GM12874 (cell line): ENCODE data around the gene ZNF528.

Source experiments
- TF ChIP-seq, protein P1 (sequence below): IDR thresholded peaks from 2 replicates; pipeline ENCODE4 v1.5.1; 2011; ENCODE audit warnings: low read depth, mild to moderate bottlenecking, control low read depth, low read length, moderate library complexity; ENCODE audit not compliant: insufficient read depth

Gene ZNF528

DNA sequence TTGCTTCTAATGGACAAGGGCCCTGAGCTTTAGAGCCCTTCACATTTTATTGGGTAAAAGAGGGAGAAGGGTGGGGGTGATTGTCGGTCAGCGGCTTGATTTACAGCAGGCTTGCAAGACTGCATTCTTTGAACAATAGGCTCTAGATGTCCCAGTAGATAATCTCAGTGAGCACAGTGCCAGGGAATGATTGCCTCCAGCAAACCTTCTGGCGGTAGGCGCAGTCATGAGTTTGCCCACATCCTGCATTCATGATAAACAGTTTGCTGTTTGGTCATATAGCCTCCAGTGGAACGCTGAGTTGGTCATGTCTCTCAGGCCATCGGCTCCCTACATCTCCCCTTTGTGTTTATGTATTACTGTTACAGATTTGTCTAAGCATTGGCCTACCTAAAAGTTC lies 12.6 kb downstream of the ZNF528 start:
- TF ChIP-seq, protein P1, sequence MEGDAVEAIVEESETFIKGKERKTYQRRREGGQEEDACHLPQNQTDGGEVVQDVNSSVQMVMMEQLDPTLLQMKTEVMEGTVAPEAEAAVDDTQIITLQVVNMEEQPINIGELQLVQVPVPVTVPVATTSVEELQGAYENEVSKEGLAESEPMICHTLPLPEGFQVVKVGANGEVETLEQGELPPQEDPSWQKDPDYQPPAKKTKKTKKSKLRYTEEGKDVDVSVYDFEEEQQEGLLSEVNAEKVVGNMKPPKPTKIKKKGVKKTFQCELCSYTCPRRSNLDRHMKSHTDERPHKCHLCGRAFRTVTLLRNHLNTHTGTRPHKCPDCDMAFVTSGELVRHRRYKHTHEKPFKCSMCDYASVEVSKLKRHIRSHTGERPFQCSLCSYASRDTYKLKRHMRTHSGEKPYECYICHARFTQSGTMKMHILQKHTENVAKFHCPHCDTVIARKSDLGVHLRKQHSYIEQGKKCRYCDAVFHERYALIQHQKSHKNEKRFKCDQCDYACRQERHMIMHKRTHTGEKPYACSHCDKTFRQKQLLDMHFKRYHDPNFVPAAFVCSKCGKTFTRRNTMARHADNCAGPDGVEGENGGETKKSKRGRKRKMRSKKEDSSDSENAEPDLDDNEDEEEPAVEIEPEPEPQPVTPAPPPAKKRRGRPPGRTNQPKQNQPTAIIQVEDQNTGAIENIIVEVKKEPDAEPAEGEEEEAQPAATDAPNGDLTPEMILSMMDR = no peak

DNA sequence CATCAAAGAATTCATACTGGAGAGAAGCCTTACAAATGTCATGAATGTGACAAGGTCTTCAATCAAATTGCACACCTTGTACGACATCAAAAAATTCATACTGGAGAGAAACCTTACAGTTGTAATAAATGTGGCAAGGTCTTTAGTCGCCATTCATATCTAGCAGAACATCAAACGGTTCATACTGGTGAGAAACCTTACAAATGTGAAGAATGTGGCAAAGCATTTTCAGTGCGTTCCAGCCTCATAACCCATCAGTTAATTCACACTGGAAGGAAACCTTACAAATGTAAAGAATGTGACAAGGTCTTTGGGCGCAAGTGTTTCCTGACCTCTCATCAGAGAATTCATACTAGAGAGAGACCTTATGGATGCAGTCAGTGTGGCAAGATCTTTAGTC lies 18.1 kb downstream of the ZNF528 start:
- TF ChIP-seq, protein P1 = no peak

DNA sequence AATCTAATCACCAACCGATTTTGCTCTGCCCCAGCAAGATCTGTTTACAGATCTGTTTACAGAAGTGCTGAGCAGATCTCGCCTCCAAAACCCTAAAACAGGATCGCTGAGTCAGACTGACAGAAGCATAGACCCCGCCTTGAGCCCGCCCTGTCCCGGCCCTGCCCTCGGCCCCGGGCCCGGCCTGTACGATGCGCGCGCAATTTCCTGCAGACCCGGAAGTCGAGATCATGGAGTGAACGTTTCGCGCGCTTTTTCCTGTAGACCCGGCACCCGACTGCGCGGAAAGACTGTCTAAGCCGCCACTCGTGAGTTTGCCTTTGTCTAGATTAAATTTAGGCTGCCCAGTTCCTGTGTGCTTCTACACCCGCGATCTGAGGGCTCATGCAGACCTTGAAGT lies 31.3 kb downstream of the ZNF528 start, which contains the start of gene ZNF534:
Gene ZNF534 (plus strand): TSS at position 212 of the 400 bp plus-strand sequence. CDS start 2,327 bp downstream, outside the sequence.
- TF ChIP-seq, protein P1 = no peak

DNA sequence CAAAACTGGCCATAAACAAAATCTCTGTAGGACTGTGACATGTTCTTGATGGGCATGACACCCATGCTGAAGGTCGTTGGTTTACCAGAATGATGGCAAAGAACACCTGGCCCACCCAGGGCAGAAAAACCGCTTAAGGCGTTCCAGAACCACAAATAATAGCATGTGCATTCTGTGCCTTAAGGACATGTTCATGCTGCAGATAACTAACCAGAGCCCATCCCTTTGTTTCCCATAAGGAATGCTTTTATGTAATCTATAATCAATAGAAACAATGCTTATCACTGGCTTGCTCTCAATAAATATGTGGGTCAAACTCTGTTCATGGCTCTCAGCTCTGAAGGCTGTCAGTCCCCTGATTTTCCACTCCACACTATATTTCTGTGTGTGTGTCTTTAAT lies 44.5 kb downstream of the ZNF528 start:
- TF ChIP-seq, protein P1 = no peak

DNA sequence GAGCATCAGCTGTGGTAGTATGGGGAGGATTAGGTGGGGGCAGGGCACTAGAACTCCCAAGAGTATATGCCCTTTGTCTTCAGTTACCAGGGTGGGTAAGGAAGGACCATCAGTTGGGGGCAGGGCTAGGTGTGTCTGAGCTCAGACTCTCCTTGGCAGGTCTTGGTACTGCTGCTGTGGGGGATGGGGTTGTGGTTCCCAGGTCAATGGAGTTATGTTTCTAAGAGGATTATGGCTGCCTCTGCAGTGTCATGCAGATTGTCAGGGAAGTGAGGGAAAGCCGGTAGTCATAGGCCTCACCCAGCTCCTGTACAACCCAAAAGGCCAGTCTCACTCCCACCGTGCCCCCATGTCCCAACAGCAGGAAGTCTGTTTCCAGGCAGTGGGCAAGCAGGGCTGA lies 46.9 kb downstream of the ZNF528 start:
- TF ChIP-seq, protein P1 = no peak

DNA sequence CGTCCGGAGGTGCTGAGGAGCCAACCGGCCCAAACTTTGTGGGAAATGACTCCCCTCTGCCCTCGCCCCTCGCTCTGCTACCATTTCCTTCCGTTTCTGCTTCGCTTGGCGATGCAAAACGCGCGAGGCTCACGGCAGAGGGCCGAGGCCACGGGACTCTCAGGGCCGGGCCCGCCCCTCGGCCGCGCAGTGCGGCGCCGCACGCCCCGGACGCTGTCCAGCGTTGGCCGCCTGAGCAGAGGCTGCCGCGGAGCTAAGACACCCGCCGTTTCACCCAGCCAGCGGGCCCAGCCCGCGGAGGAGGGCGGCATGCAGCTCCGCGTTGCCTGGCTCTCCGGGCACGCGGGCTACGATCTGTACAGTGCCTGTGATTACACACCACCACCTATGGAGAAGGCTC lies 53.6 kb downstream of the ZNF528 start:
- TF ChIP-seq, protein P1 = no peak

DNA sequence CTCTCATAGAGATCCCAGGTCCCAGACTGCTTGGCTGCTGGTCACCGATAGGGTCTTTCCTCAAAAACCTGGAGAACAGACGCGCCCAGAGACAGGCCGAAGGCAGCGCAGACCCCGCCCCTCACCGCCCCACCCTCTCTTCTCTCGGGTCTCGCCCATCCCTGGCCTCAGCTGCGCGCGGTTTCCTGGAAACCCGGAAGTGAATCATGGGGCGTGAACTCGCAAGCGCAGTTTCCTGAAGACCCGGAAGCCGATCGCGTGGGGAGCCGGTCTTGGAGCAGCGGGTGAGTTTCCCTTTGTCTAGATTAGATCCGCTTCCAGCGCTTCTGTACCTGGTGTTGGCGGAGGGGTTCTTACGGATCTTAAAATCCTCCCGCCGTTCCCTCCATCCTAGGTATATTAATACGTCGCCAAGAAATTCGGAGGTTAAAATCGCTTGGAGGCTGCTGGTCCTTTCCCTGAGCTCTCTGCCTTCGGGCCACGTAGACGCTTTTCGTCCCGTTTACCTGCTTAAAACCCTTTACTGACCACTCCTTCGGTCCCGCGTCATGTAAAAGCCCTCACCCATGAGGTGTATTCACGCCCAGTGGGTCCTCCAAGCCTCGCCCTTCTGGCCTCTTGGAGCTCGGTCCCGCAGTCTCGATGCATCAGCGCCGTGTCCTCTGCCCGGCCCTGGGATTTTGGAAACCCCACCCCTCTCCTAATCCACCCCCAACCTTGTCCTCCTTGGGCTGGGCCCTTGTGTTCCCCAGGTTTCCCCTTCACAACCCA lies 55.9 kb downstream of the ZNF528 start, which contains the start of gene ZNF578:
Gene ZNF578 (plus strand): TSS at position 230 of the 771 bp plus-strand sequence. CDS start 48,293 bp downstream, outside the sequence.
- TF ChIP-seq, protein P1 = no peak
